Measurements from ENCODE around the gene GNG2. TPM values are rescaled to one million over a fixed set of nuclear protein-coding genes. Genes with fewer than 3 reads are reported as not detected.
A peak's percentile ranks its signal among the peaks of the same experiment; 100 is the strongest.

The GNG2 gene
- total RNA-seq, 4 donors from 2014 or later = 0.77 to 62.1 (median 10.3) TPM

DNA sequence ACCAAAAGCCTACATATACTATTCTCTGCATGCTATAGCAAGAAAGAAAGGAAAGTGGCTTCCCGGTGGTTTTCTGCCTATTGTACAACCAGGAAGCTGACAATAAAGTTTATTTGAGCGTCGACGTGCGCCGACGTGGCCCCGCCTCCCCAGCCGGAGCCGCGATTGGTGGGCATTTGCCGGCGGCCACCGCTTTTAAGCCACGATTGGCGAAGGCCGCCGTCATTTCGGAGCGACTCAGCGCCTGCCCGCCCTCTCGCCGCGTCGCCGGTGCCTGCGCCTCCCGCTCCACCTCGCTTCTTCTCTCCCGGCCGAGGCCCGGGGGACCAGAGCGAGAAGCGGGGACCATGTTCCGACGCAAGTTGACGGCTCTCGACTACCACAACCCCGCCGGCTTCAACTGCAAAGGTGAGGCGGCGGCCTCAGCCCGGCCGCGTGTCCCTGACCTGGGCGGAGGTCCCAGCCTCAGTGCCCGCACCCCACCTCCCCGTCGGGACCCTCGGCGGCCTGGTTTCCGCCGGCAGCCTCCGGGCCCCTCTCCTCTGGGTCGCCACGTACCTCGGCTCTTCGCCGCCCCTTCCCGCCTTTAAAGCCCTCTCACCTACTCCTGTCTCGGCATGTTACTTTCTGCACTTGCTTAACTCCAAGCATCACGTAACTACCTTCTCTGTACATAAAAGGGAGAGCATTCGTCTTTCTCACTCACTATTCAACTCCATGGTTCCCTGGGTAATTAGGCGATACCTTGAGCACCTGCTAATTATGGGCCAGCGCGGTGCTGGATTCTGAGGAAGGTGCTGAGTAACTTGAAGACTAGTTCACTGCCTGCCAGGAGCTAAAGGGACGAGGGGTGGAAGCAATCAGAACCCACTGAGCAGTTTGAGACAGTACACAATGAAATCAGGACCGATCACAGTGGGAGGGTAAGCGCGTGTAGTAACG lies 129.2 kb downstream of the GNG2 start, which contains the start of gene RTRAF:
Gene RTRAF, plus strand, starts transcription at position 254 of the 942 bp plus-strand sequence. Its CDS starts 94 bp downstream, at position 348.
- DNase-seq = peak; percentile 91 to 93
- H3K4me1 ChIP-seq = peaks cover 0 to 6% of the 10 kb centered on the region in 2 donors
- H3K27ac ChIP-seq = peak within 1 kb of the TSS; percentile 87
- H3K36me3 ChIP-seq = no peaks in the 10 kb centered on the region
- TF ChIP-seq POLR2A (IDR thresholded peaks at IDR 0.05) = peak; percentile 58 to 85
- TF ChIP-seq, protein P1, sequence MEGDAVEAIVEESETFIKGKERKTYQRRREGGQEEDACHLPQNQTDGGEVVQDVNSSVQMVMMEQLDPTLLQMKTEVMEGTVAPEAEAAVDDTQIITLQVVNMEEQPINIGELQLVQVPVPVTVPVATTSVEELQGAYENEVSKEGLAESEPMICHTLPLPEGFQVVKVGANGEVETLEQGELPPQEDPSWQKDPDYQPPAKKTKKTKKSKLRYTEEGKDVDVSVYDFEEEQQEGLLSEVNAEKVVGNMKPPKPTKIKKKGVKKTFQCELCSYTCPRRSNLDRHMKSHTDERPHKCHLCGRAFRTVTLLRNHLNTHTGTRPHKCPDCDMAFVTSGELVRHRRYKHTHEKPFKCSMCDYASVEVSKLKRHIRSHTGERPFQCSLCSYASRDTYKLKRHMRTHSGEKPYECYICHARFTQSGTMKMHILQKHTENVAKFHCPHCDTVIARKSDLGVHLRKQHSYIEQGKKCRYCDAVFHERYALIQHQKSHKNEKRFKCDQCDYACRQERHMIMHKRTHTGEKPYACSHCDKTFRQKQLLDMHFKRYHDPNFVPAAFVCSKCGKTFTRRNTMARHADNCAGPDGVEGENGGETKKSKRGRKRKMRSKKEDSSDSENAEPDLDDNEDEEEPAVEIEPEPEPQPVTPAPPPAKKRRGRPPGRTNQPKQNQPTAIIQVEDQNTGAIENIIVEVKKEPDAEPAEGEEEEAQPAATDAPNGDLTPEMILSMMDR (IDR thresholded peaks at IDR 0.05) = peak in 1 of 4 experiments; percentile 16
- no peaks in the 10 kb centered on the region for H3K9me3 ChIP-seq
- H3K4me3 ChIP-seq = peak within 1 kb of the TSS; percentile 95 to 96
- intact Hi-C loops (cut with DNase I; ENCODE audit: low total_unique reads) = no loop called here
- H3K27me3 ChIP-seq = no peaks in the 10 kb centered on the region

DNA sequence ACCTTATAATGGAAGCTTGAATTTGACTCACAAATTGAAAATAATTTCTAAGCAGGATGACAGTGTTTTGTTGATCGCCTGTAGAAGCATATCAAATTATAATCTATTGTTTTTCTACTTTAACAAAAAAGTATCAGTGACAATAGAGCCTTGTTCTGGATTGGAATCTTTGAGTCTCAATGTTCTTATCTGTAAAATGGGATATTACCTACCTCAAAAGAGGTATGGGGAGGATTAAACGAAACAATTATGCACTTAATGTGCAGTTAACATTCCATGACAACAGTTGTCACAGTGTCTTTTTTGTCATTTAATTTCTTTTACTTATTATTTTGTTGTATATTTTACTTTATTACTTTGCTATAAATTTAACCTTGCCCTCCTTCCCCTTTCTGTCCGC lies 130.1 kb downstream of the GNG2 start:
- intact Hi-C loops (cut with DNase I; ENCODE audit: low total_unique reads) = no loop called here
- no peaks in the 10 kb centered on the region for H3K27me3 ChIP-seq
- peaks cover 0 to 6% of the 10 kb centered on the region in 2 donors for H3K4me1 ChIP-seq
- no peaks in the 10 kb centered on the region for H3K36me3 ChIP-seq
- H3K9me3 ChIP-seq = no peaks in the 10 kb centered on the region
- H3K4me3 ChIP-seq = peak overlapping the region in 1 of 2 donors; percentile 96
- no peak for TF ChIP-seq POLR2A (IDR thresholded peaks at IDR 0.05)
- TF ChIP-seq, protein P1 (IDR thresholded peaks at IDR 0.05) = no peak
- no peak for DNase-seq
- H3K27ac ChIP-seq = no peak overlapping the region

DNA sequence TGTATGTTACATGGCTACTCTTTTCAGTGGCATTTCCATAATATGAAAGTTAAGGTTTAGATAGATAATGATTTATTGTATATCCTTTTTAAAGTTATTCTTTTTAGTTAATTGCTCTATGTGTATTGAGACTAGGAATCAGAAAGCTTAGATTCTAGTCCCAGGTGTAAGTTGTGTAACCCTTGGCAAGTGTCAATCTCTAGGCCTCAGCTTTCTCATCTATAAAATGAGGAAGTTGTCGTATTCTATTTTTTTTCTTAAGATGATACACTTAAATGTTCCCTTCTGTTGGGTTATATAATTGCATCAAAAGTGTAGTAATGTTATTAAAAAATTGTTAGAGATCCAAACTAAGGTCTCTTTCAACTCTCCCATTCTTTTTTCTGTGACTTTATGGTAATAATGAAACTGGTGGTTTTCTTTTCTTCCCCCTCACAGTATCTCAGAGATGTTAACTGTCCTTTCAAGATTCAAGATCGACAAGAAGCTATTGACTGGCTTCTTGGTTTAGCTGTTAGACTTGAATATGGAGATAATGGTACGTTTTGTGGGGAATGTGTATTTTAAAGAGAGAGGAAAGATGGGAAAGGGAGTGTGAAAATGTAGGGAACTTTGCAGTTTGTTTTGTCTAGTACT lies 133.0 kb downstream of the GNG2 start:
- H3K4me3 ChIP-seq = no peak overlapping the region
- no peak for TF ChIP-seq POLR2A (IDR thresholded peaks at IDR 0.05)
- TF ChIP-seq, protein P1 (IDR thresholded peaks at IDR 0.05) = no peak
- H3K36me3 ChIP-seq = no peaks in the 10 kb centered on the region
- intact Hi-C loops (cut with DNase I; ENCODE audit: low total_unique reads) = no loop called here
- H3K27me3 ChIP-seq = no peaks in the 10 kb centered on the region
- peaks cover 0 to 6% of the 10 kb centered on the region in 2 donors for H3K4me1 ChIP-seq
- H3K9me3 ChIP-seq = no peaks in the 10 kb centered on the region
- no peak for DNase-seq
- H3K27ac ChIP-seq = no peak overlapping the region

DNA sequence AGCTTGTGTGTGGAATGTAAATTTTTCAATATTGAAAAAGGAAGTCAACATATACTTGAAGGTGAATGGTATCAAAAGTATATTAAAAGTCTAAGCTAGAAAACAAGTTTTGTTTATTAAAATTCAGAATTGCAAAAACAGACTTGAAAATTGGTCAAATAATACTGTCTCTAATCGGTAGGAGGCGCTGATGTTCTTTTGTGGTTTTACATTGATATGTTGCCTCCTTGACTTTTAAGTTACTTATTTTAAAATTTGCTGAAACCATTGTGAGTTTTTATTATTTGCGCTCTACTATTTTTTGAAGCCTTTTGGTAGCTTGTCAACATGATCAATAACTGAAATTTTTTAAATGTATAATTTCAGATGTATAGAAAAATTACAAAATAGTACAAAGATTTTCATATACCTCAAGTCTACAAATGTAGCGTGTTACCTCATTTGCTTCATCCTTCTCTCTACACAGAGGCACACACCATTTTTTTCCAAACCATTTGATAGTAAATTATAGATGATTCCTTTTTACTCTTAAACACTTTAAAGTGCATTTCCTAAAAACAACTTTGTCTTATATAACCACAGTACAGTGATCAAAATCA lies 135.8 kb downstream of the GNG2 start:
- H3K4me1 ChIP-seq = no peaks in the 10 kb centered on the region
- H3K27ac ChIP-seq = no peak overlapping the region

More for the DNA sequence above, 135.8 kb downstream of the GNG2 start:
- Histone ChIP-seq H3K4me3 (no peak overlapping the region), H3K9me3 (no peaks in the 10 kb centered on the region), H3K27me3 (no peaks in the 10 kb centered on the region), H3K36me3 (no peaks in the 10 kb centered on the region)
- intact Hi-C loops (cut with DNase I; ENCODE audit: low total_unique reads) = no loop called here
- TF ChIP-seq POLR2A (IDR thresholded peaks at IDR 0.05) = no peak
- TF ChIP-seq, protein P1 (IDR thresholded peaks at IDR 0.05) = peak; percentile 65 to 84 (median 74)
- no peak for DNase-seq

All from uterus (tissue), 4 donors.